Left forelimb (tissue), 1 donor: Measurements from ENCODE around the gene TMEM150A.
"Not testable (repeated sequence)": the region's sequence is repeated elsewhere in the genome, so short reads cannot be mapped to it uniquely, and the experiment has no call there.

ENCODE experiments used
- DNase-seq: peaks from one replicate; pipeline ENCODE4 v3.0.0-alpha.2; 2018; ENCODE audit warnings: low spot score

The TMEM150A gene

GRCh38 chr2:85593023-85593422, 9.5 kb downstream of the TMEM150A start:
- DNase-seq, result no peak

- not testable (repeated sequence) for DNase-seq
Measured at GRCh38 chr2:85592299-85592698, 10.2 kb downstream of the TMEM150A start.

GRCh38 chr2:85591563-85591962, 10.9 kb downstream of the TMEM150A start:
- DNase-seq, result no peak

GRCh38 chr2:85590950-85591349, 11.5 kb downstream of the TMEM150A start:
- DNase-seq, result no peak

DNA sequence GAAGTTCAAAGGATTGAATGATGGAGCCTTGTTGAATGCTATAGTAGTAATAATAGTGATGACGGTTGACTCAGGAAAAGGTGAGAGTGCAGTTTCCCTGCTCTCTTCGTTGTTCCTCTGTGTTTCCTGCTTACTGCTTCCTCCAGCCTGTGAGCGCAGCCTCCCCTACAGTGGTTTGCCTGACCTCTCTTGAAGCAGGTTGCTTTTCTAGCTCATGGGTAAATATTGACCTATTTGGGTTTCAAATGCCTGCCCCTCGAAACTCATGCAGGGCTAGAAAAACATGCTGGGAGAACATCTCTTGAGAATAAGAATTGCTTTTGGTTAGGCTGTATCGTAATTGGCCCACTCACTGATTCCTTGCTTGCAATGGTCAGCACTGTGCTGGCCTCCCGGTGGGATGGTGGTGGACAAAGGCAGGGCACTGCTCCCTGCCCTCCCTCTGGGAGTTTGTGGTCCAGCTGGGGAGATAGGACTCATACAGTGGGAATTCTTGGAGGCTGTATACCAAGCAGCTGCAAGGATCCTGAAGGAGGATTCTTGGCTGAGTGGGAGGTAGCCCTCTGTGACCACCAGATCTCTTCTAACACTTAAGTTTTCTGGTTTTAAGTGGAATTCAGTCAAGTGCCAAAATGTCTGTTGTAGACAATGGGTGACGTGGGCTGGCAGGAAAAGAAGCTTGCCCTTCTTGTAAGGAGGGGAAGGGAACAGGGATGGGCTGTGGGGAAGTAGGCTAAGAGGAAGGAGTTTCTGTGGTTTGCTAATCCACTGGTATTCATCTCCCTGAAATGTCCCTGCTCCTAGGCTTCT, 12.3 kb downstream of the TMEM150A start:
- DNase-seq, result no peak

GRCh38 chr2:85589181-85589580, 13.3 kb downstream of the TMEM150A start:
- DNase-seq, result no peak

DNA sequence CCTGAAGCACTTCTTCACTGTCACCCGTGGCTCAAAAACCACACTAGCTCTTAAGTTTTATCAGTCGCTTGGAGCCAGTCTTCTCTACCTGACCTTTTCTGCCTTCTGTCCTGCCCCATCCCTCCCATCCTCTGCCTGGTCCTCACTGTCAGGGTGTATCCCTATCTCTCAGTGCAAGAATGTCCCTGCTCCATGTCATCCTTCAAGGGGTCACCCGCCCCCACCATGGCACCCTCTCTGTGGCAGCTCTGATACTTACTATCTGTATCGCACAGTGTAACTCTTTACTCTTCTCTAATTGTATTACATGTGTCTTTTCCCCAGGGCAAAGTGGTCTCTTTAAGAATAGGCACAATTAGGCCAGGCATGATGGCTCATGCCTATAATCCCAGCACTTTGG, 13.9 kb downstream of the TMEM150A start:
- DNase-seq, result no peak

- DNase-seq, result no peak
Measured at GRCh38 chr2:85588236-85588635, 14.3 kb downstream of the TMEM150A start.

DNA sequence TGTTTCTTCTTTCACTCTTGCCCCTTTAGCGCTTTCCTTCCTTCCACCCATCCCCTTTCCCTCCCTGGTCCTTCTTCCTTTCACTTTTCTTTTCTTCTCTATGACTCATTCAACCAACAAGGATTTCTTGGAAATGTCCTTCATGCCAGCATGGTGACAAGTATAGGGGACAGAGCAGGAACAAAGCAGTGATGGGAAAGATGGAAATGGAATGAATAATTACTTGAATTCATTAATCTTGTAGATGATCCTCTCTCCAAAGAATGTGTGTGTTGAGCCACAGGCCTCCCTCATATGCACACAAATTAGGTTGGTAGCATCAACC, 16.8 kb downstream of the TMEM150A start:
- DNase-seq, result no peak

DNA sequence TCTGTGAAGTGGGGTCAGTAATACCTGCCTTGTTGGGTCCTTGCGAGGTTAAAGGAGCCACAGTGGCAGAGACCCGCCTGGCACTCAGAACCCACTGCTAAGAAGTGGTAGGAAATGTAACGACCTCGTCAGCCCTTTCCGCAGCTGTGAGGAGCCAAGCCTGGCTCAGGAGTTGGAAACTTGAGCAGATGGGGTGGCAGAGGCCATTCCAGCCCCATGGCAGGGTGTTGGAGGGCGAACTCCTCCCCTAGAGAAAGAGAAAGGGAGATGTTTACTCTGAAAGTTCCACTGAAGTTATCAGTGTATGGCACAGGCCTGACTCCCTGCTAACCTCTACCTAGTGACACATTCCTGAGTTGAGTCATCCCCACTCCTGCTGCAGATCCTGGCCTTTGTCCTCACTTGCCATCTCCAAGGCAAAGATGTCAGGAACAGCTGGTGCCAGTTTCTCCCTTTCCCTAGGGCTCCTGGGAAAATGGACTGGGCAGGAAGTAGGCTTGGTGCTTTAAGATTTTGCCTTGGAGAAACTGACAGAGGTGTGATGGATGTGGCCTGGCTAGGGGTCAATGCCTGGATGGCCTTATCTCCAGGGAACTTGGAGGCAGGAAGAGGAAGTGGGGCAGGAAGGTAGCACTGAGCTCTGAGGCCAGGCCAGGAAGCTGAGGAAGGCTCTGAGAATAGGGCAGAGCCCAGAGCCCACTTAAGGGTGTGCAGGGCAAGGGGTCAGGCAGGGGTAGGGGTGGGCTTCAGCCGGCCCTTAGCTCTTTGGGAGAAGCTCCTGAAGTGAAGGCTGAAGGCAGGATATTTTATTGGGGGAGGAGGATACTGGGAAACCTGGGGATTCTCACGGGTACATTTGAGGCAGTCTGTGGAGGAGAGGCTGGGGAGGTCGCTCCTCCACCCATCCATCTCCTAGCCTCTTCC, 17.4 kb downstream of the TMEM150A start:
- DNase-seq, result no peak

- no peak for DNase-seq
Measured at GRCh38 chr2:85584354-85584856, 18.1 kb downstream of the TMEM150A start, which contains the start of gene VAMP5. VAMP5 (plus strand) TSS chr2:85584431; CDS start chr2:85584491, 60 bp downstream.

DNA sequence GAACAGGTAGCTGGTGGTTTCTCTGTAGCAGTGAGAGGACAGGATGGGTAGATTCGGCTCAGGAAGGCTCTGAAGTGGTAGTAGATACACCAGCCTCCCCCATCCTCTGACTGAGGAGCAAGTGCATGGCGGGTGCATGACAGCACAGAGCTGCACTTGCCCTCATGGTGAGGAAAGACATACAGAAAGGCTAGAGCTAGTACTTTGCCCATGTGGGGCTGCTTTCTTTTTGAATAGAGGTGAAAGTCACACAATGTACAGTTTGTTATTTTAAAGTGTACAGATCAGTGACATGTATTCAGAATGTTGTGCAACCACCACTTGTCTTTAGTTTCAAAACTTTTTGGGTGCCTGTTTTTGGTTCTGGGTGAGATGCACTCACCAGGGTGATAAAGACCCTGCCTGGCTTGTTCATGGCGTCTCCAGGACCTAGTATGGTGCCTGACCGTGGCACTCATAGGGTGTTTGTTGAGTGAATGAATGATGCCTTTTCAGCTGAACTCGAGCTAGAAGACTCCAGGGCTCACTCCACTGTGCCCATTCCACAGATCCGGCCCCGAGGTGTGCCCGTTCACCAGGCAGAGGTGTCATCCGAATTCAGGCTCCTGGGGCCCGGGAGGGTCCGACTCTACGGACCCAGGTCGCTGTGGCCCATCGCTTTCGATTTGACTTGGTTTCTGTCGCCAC, 18.7 kb downstream of the TMEM150A start:
- DNase-seq, result no peak

DNA sequence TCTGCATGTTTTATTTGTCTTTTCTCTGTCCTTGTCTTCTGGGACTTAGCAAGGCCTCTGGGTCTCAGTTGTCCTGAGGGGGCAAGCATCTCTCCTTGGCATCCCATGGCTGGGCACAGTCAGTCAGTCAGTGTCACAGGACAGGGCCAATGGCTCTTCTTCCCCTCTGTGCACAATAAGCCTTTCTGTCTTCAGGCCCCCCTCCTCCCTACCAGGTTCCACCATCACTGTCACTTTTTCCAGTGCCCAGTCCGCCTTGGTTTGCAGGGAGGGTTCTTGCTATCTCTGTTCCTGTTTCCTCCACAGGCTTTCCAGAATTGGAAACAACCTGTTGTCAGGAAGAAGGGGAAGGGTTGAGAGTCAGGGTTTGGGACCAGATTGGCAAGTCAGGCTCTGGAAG, 20.0 kb downstream of the TMEM150A start:
- DNase-seq, result no peak

DNA sequence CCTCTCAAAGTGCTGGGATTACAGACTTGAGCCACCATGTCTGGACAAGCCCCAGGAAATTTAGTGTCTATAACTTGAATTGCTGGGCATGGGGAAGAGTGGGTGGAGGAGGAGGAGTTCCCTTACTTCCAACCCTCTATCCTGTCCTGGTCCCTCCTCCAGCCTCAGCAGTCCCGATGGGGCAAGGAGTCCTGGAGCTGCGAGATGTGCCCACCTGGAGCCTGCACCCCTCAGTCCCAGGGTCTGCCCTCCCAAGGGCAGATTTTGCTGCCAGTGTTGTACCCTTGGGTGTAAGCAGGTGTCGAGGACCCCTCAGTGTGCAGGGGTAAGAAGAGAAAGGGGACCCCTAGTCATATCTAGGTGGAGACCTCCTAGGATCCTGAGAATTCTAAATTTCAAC, 22.3 kb downstream of the TMEM150A start:
- no peak for DNase-seq

- no peak for DNase-seq
Measured at GRCh38 chr2:85579266-85579935, 23.1 kb downstream of the TMEM150A start.

GRCh38 chr2:85578243-85579180, 24.0 kb downstream of the TMEM150A start:
- no peak for DNase-seq

- DNase-seq, result no peak
Measured at GRCh38 chr2:85577386-85578242, 24.9 kb downstream of the TMEM150A start, which contains the start of gene VAMP8. VAMP8 (plus strand) TSS chr2:85577586; CDS start chr2:85577647, 61 bp downstream.

GRCh38 chr2:85577063-85577385, 25.5 kb downstream of the TMEM150A start:
- DNase-seq, result no peak

GRCh38 chr2:85575739-85576138, 26.8 kb downstream of the TMEM150A start:
- no peak for DNase-seq

DNA sequence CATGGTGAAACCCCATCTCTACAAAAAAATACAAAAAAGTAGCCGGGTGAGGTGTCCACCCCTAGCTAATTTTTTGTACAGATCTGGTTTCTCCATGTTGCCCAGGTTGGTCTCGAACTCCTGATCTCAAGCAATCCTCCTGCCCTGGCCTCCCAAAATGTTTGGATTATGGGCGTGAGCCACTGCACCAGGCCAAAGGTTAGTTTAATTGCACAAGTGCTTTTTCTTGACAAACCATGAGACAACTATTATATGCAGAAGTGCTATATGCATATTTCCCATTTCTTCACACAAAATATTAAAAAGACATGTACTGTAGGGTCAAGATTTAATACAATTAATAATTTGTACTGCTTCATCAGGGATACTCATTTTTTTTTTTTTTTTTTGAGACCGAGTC, 36.2 kb downstream of the TMEM150A start:
- no peak for DNase-seq
